Measurements from ENCODE around the gene ACR. TPM values are rescaled to one million over a fixed set of nuclear protein-coding genes. Genes with fewer than 3 reads are reported as not detected.

ACR gene
- total and polyA plus RNA-seq, 2 of the 13 experiments (the other 11 are each of a cell fraction or from before 2014, with no cell fraction given) = 0.15 TPM; not detected in 1

DNA sequence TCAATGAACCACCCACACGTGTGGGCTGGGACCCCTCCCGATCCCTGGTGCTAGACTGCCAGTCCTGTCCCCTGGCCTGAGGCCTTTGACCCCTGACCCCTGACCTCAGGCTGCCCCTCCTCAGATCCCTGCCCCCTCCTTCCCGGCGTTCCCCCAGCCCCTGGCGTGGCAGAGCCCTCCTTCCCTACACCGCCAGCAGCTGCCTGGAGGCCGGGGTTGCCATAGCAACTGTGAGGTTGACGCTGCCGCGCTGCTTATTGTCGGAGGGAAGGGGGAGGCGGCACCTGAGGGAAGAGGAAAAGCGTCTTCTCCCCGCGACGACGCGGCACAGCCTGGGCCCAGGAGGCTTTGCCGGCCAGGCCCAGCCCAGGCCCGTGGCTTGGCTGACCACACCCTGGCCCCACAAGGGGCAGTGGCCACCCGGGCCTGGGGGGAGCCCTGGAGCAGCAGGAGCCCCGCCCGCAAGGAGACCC is 32.7 kb upstream of the ACR start:
- CTCF ChIA-PET (ENCODE audit: low intra/inter-chr PET ratio, low total read pairs) = no interaction called here
- H3K4me2 ChIP-seq (ENCODE audit: low read depth, low read length) = no peak overlapping the region
- H2AFZ ChIP-seq (ENCODE audit: low read length) = no peak overlapping the region
- POLR2A ChIA-PET = no interaction called here
- intact Hi-C loops (cut with micrococcal nuclease; ENCODE audit: unreplicated experiment) (no loop called here), in situ Hi-C loops (cut with HindIII; ENCODE audit: extremely low pct_ligation_motif_present, low pct_unique_long_range_greater_than_20kb) (no loop called here)
- H3K4me1 ChIP-seq (ENCODE audit: insufficient read depth, low read length) = peaks cover 28% of the 10 kb centered on the region
- no peak overlapping the region for H3K4me3 ChIP-seq (replicated peaks in 1 of 3; ENCODE audit: insufficient read depth in 1 of 3, low read depth in 2 of 3, low read length in 3 of 3)
- H3K79me2 ChIP-seq (ENCODE audit: insufficient read depth, low read length) = peaks cover 23% of the 10 kb centered on the region
- H3K36me3 ChIP-seq (replicated peaks in 1 of 2; ENCODE audit: control insufficient read depth in 1 of 2, insufficient read depth in 2 of 2, low read length in 2 of 2) = peaks cover 13 to 39% of the 10 kb centered on the region in 2 experiments
- H4K20me1 ChIP-seq (ENCODE audit: insufficient read depth, low read length) = no peaks in the 10 kb centered on the region
- no peak overlapping the region for H3K9ac ChIP-seq (ENCODE audit: insufficient read depth, low read depth, low read length)
- 95% methylated on average over 11 of the region's 23 CpGs for WGBS (ENCODE audit: low lambda C conversion rate)
- H3K27ac ChIP-seq (ENCODE audit: extremely low read length, insufficient read depth, low read length) = no peak overlapping the region
- DNase-seq (ENCODE audit: low spot score) (no peak), ATAC-seq (no peak), FAIRE-seq (no peak)
- no peaks in the 10 kb centered on the region for H3K27me3 ChIP-seq (ENCODE audit: control insufficient read depth in 1 of 2, insufficient read depth in 2 of 2, low read length in 2 of 2)
- no peaks in the 10 kb centered on the region for H3K9me3 ChIP-seq (ENCODE audit: low read length)
- BruUV-seq (replicated peaks) = no TSS peak
- no peak for TF ChIP-seq RBM22 (optimal IDR thresholded peaks at IDR 0.05; ENCODE audit: low read length)
- TF ChIP-seq ZNF318 (CRISPR knock-in tag; IDR thresholded peaks at IDR 0.05) = no peak
- 0 out of 2 replicates have a peak, but pooled peaks have one; percentile 23 for TF ChIP-seq NR2C2 (CRISPR knock-in tag; IDR thresholded peaks at IDR 0.05; ENCODE audit: borderline replicate concordance)
- TF ChIP-seq NR2F1 (CRISPR knock-in tag; IDR thresholded peaks at IDR 0.05) = 0 out of 4 replicates have a peak, but pooled peaks of 1 of the 2 experiments have one; percentile 16
- peak; percentile 50; the same call in 1 of the 2 replicates for TF ChIP-seq NR2F6 (IDR thresholded peaks at IDR 0.05)
- TF ChIP-seq NR2F6 (CRISPR knock-in tag; IDR thresholded peaks at IDR 0.05) = no peak
- TF ChIP-seq TARDBP (CRISPR knock-in tag; IDR thresholded peaks at IDR 0.05) = no peak
- TF ChIP-seq, protein P1, sequence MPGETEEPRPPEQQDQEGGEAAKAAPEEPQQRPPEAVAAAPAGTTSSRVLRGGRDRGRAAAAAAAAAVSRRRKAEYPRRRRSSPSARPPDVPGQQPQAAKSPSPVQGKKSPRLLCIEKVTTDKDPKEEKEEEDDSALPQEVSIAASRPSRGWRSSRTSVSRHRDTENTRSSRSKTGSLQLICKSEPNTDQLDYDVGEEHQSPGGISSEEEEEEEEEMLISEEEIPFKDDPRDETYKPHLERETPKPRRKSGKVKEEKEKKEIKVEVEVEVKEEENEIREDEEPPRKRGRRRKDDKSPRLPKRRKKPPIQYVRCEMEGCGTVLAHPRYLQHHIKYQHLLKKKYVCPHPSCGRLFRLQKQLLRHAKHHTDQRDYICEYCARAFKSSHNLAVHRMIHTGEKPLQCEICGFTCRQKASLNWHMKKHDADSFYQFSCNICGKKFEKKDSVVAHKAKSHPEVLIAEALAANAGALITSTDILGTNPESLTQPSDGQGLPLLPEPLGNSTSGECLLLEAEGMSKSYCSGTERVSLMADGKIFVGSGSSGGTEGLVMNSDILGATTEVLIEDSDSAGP (CRISPR knock-in tag; IDR thresholded peaks at IDR 0.05; ENCODE audit: borderline replicate concordance) = no peak
- peak; percentile 49 for TF ChIP-seq RFX1 (IDR thresholded peaks at IDR 0.05)
- TF ChIP-seq ZNF709 (CRISPR knock-in tag; IDR thresholded peaks at IDR 0.05) = no peak

Data from HepG2 (cell line).